SK-N-SH treated with all-trans-retinoic acid at 6 μM for 48 hours (cell line): ENCODE data around the gene RAN.

ENCODE experiments used
- ARNTL ChIP-seq: fragments of 450-650 bp; formaldehyde crosslinking; IDR thresholded peaks from 2 replicates; pipeline ENCODE4 v1.5.0; 2020; ENCODE audit warnings: low read depth, mild to moderate bottlenecking, moderate library complexity, borderline replicate concordance
- GLIS3 ChIP-seq: fragments of 250-450 bp; sonication (Bioruptor Pico); IDR thresholded peaks from 2 replicates; pipeline ENCODE4 v1.5.0; 2020; ENCODE audit warnings: mild to moderate bottlenecking, moderate library complexity
- TSHZ2 ChIP-seq: fragments of 250-450 bp; sonication (Bioruptor Pico); IDR thresholded peaks from 2 replicates; pipeline ENCODE4 v1.5.0; 2020; ENCODE audit warnings: mild to moderate bottlenecking, moderate library complexity

GRCh38 chr12:130873825-130874224 lies 2.0 kb downstream of the RAN start:
- TF ChIP-seq GLIS3 (CRISPR knock-in tag) (no peak), ARNTL (CRISPR knock-in tag) (no peak), TSHZ2 (no peak)
